ENCODE measurements around the gene LMBR1. TPM values are rescaled to one million over a fixed set of nuclear protein-coding genes. Genes with fewer than 3 reads are reported as not detected.
"Not testable (repeated sequence)": the region's sequence is repeated elsewhere in the genome, so short reads cannot be mapped to it uniquely, and the experiment has no call there.

LMBR1 gene
- total RNA-seq, 6 experiments from 2014 or later, result 33.1 to 37.8 (median 36.1) TPM

DNA sequence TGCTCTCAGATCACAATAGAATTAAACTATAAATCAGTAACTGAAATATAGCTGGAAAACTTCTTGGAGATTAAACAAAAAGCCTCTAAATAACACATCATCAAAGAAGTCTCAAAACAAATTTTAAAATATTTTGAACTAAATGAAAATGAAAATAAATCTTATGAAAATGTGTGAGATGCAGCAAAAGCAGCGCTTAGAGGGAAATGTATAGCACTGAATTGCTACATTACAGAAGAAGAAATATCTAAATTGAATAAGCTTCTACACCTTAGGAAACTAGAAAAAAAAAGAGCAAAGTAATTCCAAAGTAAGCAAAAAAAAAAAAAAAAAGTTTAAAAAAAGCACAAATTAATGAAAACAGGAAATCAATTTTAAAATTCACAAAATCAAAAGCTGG is 35.2 kb downstream of the LMBR1 start:
- H3K4me3 Mint-ChIP-seq, result no peak overlapping the region
- H3K9me3 Mint-ChIP-seq, result peaks cover 45% of the 10 kb centered on the region
- TF ChIP-seq CTCF (IDR thresholded peaks at IDR 0.05), result no peak
- no peak for DNase-seq
- peaks cover 54% of the 10 kb centered on the region for H3K36me3 Mint-ChIP-seq (ENCODE audit: low read depth)
- H3K27ac Mint-ChIP-seq, result no peak overlapping the region
- no peaks in the 10 kb centered on the region for H3K27me3 Mint-ChIP-seq (ENCODE audit: insufficient read depth)
- no peaks in the 10 kb centered on the region for H3K4me1 Mint-ChIP-seq (ENCODE audit: low read depth)

- no peaks in the 10 kb centered on the region for H3K4me1 Mint-ChIP-seq (ENCODE audit: low read depth)
- peaks cover 43% of the 10 kb centered on the region for H3K36me3 Mint-ChIP-seq (ENCODE audit: low read depth)
These were observed 38.3 kb downstream of the LMBR1 start for GRCh38 chr7:156854654-156855053.

DNA sequence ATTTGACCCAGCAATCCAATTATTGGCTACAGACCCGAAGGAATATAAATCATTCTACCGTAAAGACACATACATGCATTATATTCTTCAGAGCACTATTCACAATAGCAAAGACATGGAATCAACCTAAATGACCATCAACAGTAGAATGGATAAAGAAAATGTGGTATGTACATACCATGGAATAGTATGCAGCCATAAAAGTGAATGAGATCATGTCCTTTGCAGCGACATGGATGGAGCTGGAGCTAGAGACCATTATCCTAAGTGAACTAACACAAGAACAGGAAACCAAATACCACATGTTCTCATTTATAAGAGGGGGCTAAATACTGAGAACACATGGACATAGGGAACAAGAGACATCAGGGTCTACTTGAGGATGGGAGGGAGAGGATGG is 44.0 kb downstream of the LMBR1 start:
- Mint-ChIP-seq H3K4me1 (ENCODE audit: low read depth) (peaks cover 31% of the 10 kb centered on the region), H3K27me3 (ENCODE audit: insufficient read depth) (peaks cover 2% of the 10 kb centered on the region; the same call in 1 of the 2 replicates)

More at GRCh38 chr7:156854654-156855053, 38.3 kb downstream of the LMBR1 start:
- no peak for DNase-seq
- no peak overlapping the region for H3K4me3 Mint-ChIP-seq
- H3K27me3 Mint-ChIP-seq (ENCODE audit: insufficient read depth), result no peaks in the 10 kb centered on the region
- no peak overlapping the region for H3K27ac Mint-ChIP-seq
- peaks cover 32% of the 10 kb centered on the region for H3K9me3 Mint-ChIP-seq
- TF ChIP-seq CTCF (IDR thresholded peaks at IDR 0.05), result no peak

GRCh38 chr7:156845379-156846101 is 47.4 kb downstream of the LMBR1 start:
- Mint-ChIP-seq H3K27me3 (ENCODE audit: insufficient read depth) (peaks cover 2% of the 10 kb centered on the region; the same call in 1 of the 2 replicates), H3K4me3 (no peak overlapping the region)

More for the DNA sequence above, 44.0 kb downstream of the LMBR1 start:
- no peak for DNase-seq
- H3K4me3 Mint-ChIP-seq, result no peak overlapping the region
- 0 out of 2 replicates have a peak, but pooled peaks cover 10% of the 10 kb centered on the region for H3K36me3 Mint-ChIP-seq (ENCODE audit: low read depth)
- no peaks in the 10 kb centered on the region for H3K9me3 Mint-ChIP-seq
- TF ChIP-seq CTCF (IDR thresholded peaks at IDR 0.05), result no peak
- H3K27ac Mint-ChIP-seq, result no peak overlapping the region

GRCh38 chr7:156843582-156843981 is 49.4 kb downstream of the LMBR1 start:
- H3K9me3 Mint-ChIP-seq; H3K4me3 Mint-ChIP-seq; H3K36me3 Mint-ChIP-seq (ENCODE audit: low read depth); H3K27ac Mint-ChIP-seq; H3K27me3 Mint-ChIP-seq (ENCODE audit: insufficient read depth); DNase-seq: not testable (repeated sequence)
- H3K4me1 Mint-ChIP-seq (ENCODE audit: low read depth), result peaks cover 41% of the 10 kb centered on the region

More at GRCh38 chr7:156845379-156846101, 47.4 kb downstream of the LMBR1 start:
- H3K36me3 Mint-ChIP-seq (ENCODE audit: low read depth), result 0 out of 2 replicates have a peak, but pooled peaks cover 3% of the 10 kb centered on the region
- no peak for DNase-seq
- H3K27ac Mint-ChIP-seq, result peak overlapping the region; percentile 35; the same call in 1 of the 2 replicates
- H3K4me1 Mint-ChIP-seq (ENCODE audit: low read depth), result peaks cover 31% of the 10 kb centered on the region
- TF ChIP-seq CTCF (IDR thresholded peaks at IDR 0.05), result no peak
- no peaks in the 10 kb centered on the region for H3K9me3 Mint-ChIP-seq

DNA sequence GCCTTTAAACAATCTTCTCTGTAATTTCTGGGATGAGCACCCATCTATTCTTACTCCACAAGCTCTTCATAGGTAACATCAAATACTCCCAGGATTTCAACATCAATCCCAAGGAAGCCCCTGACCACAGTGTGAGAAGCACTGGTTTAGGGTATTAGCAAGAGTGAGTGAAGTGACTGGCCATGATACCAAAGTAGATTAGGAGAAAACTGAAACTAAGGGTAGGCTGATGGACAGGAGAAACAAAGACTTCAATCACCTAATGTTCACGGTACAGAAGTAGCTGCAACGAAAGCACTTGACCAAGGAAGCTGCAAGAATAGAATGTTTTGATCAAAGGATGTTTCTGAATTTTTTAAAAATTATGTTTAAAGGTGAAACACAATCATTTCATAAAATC is 49.8 kb downstream of the LMBR1 start:
- Mint-ChIP-seq H3K9me3 (no peaks in the 10 kb centered on the region), H3K27me3 (ENCODE audit: insufficient read depth) (peaks cover 2% of the 10 kb centered on the region; the same call in 1 of the 2 replicates), H3K4me1 (ENCODE audit: low read depth) (peaks cover 36% of the 10 kb centered on the region), H3K36me3 (ENCODE audit: low read depth) (0 out of 2 replicates have a peak, but pooled peaks cover 4% of the 10 kb centered on the region), H3K4me3 (no peak overlapping the region), H3K27ac (no peak overlapping the region)
- no peak for DNase-seq
- no peak for TF ChIP-seq CTCF (IDR thresholded peaks at IDR 0.05)
